ENCODE data around the gene CEACAM6.
"Not testable (repeated sequence)": the region's sequence is repeated elsewhere in the genome, so short reads cannot be mapped to it uniquely, and the experiment has no call there.

Gene CEACAM6

GRCh38 chr19:41755328-41755913 is at the start of gene CEACAM6:
TSS of gene CEACAM6 (plus strand) at chr19:41755530. CDS start at chr19:41755639, 109 bp downstream.
- DNase-seq (ENCODE audit: low read depth, low spot score) = peak; percentile 8

- DNase-seq (ENCODE audit: low read depth, low spot score) = peak; percentile 83
These were observed 48.4 kb upstream of the CEACAM6 start for GRCh38 chr19:41706741-41707501.

DNA sequence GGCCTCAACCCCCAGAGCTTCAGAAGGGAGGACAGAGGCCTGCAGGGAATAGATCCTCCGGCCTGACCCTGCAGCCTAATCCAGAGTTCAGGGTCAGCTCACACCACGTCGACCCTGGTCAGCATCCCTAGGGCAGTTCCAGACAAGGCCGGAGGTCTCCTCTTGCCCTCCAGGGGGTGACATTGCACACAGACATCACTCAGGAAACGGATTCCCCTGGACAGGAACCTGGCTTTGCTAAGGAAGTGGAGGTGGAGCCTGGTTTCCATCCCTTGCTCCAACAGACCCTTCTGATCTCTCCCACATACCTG is 47.9 kb upstream of the CEACAM6 start:
- DNase-seq (ENCODE audit: low read depth, low spot score) = no peak

DNA sequence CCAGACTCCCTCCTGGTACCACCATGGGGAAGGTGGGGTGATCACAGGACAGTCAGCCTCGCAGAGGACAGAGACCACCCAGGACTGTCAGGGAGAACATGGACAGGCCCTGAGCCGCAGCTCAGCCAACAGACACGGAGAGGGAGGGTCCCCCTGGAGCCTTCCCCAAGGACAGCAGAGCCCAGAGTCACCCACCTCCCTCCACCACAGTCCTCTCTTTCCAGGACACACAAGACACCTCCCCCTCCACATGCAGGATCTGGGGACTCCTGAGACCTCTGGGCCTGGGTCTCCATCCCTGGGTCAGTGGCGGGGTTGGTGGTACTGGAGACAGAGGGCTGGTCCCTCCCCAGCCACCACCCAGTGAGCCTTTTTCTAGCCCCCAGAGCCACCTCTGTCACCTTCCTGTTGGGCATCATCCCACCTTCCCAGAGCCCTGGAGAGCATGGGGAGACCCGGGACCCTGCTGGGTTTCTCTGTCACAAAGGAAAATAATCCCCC is 47.4 kb upstream of the CEACAM6 start:
- no peak for DNase-seq (ENCODE audit: low read depth, low spot score)

- no peak for DNase-seq (ENCODE audit: low read depth, low spot score)
These were observed 46.8 kb upstream of the CEACAM6 start, which contains the start of gene CEACAM5 for GRCh38 chr19:41708481-41708880. TSS of gene CEACAM5 (plus strand) at chr19:41708626. CDS start at chr19:41708732, 106 bp downstream.

GRCh38 chr19:41709516-41709915 is 45.8 kb upstream of the CEACAM6 start:
- not testable (repeated sequence) for DNase-seq (ENCODE audit: low read depth, low spot score)

GRCh38 chr19:41709951-41710645 is 45.2 kb upstream of the CEACAM6 start:
- DNase-seq (ENCODE audit: low read depth, low spot score) = no peak

DNA sequence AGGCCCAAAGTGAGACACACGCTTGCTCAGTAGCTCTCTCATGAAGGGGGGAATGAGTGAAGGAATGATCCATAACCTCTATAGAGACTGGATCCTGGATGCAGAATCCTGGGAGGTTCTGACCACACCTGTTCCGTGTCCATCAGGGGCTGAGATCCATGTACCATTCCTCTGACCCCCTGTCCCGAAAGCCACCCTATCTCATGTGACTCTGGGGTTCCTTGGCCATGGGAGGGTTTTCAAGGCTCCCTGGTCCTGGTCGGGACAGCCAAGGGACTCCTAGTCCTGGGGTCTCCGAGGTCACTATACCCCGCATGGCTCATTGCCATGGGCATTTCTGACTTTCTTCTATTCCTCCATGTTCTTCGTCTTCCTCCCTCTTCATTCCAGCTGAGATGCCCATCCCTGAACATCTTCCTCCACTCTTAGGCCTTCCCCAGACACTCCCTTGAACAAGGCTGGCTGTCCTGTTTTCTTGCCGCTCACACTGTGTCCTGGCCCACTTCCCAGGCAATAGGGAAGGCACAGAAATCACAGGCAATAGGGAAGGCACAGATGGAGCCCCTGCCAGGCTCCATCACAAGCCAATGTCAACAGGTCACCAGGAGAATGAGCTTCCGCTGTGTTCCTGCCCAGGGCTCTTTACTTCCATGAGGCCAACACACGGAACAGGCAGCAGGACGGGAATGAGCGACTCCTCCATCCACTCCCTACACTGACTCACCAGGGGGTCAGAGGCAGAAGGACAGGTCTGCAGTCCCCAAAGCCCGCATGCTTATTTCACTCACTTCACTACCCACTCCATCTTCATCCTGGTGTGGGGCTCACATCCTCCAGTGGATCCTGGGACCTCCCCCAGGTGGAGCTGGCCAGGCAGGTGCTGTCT is 43.7 kb upstream of the CEACAM6 start:
- no peak for DNase-seq (ENCODE audit: low read depth, low spot score)

DNA sequence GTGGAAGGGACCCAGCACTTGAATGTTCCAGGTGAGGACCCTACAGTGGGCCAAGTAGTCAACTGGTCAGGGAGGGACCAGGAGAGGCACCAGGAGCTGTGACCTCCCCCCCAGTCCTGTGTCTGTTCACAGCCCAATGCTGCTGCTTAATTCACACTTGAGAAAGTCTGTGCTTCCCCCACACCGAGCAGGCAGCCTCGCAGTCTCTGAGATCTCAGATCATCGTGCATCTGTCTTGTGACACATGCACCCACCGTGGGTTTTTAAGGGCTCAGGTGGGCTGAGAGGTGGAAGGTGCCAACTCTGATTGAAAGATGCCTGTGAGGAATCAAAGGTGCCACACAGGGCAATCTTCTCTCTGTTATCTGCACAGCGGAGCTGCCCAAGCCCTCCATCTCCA is 40.7 kb upstream of the CEACAM6 start:
- DNase-seq (ENCODE audit: low read depth, low spot score) = no peak

GRCh38 chr19:41718761-41719160 is 36.6 kb upstream of the CEACAM6 start:
- no peak for DNase-seq (ENCODE audit: low read depth, low spot score)

- no peak for DNase-seq (ENCODE audit: low read depth, low spot score)
These were observed 35.2 kb upstream of the CEACAM6 start for GRCh38 chr19:41720103-41720502.

- DNase-seq (ENCODE audit: low read depth, low spot score) = no peak
These were observed 28.8 kb upstream of the CEACAM6 start for GRCh38 chr19:41726493-41726892.

- DNase-seq (ENCODE audit: low read depth, low spot score) = no peak
These were observed 21.2 kb upstream of the CEACAM6 start for GRCh38 chr19:41734156-41734555.

DNA sequence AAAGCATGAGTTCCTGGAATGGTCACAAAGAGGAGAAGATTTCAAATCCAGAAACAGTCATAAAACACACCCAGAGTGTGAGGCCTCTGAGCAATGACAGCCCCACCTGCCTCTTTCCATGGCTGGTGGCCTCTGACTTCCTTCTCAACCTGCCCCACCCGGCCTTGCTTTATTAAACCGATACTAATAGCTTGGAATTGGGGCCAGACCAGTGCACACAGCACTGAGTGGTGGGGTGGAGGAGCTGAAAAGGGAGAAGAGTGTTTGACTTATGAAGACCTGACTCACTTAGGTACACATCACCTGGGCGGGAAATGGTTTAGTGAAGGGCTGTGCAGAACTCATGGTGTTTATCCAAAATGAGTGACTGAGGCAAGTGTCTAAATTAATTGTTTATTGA is 20.7 kb upstream of the CEACAM6 start:
- no peak for DNase-seq (ENCODE audit: low read depth, low spot score)

GRCh38 chr19:41735071-41735600 is 20.2 kb upstream of the CEACAM6 start:
- no peak for DNase-seq (ENCODE audit: low read depth, low spot score)

DNA sequence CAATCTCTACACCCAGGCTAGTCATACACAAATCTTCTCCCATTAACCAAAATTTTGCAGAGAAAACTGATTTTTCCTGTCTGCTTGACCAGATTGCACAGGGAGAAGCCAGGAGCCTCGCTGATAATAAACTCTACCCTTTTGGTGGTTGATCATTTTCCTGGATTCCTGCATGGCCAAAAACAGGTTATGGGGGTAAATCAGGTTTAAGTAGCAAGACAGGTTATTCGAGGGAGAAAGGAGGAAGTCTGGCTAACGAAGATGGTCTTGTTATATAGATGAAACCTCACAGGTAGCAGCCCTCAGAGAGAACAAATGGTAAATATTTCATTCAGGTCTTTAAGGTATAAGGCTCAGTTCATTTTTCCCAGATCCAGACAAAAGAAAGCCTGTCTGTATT is 16.0 kb upstream of the CEACAM6 start:
- no peak for DNase-seq (ENCODE audit: low read depth, low spot score)

GRCh38 chr19:41740415-41741243 is 14.7 kb upstream of the CEACAM6 start:
- DNase-seq (ENCODE audit: low read depth, low spot score) = no peak

DNA sequence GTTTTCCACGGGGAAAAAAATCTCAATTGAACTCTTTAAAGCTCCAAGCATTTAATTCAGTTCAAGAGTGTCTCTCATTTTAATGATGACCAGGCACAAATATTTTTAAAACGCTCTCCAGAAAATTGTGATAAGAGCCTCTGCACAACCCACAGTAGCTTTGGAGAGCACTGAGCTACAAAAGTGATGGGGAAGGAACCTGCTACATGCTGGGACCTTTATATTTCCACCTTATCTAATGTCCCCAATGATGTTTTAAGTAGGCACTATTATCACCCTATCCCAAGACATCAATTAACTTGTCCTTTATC is 14.1 kb upstream of the CEACAM6 start:
- no peak for DNase-seq (ENCODE audit: low read depth, low spot score)

GRCh38 chr19:41744850-41745249 is 10.5 kb upstream of the CEACAM6 start:
- no peak for DNase-seq (ENCODE audit: low read depth, low spot score)

- DNase-seq (ENCODE audit: low read depth, low spot score) = no peak
These were observed 9.6 kb upstream of the CEACAM6 start for GRCh38 chr19:41745756-41746155.
